Pulmonary artery endothelial cell (primary cell): ENCODE results near the gene NHERF1. TPM values are rescaled to one million over a fixed set of nuclear protein-coding genes. Genes with fewer than 3 reads are reported as not detected.

Experiments used
- DNase-seq: peaks from one replicate; pipeline ENCODE4 v3.0.0-alpha.2; 2011; ENCODE audit warnings: low read depth, low spot score
- total RNA-seq: library from RNA; depleted of rRNA; stranded (reverse); fragments of >200 nt; gene quantifications from 2 replicates; pipeline ENCODE4 v1.2.3, GENCODE V29; 2014

Gene NHERF1
- total RNA-seq: 10.0 and 12.0 TPM in 2 replicates

- DNase-seq: peak; percentile 45
Observed at GRCh38 chr17:74748529-74749278, at the start of gene NHERF1. TSS of gene NHERF1 (plus strand) at chr17:74748628. CDS start at chr17:74748847, 219 bp downstream.

GRCh38 chr17:74699236-74699635 lies 49.2 kb upstream of the NHERF1 start:
- DNase-seq: no peak

GRCh38 chr17:74702116-74702871 lies 46.1 kb upstream of the NHERF1 start:
- no peak for DNase-seq

- DNase-seq: no peak
Observed at GRCh38 chr17:74703311-74703710, 45.1 kb upstream of the NHERF1 start.

- no peak for DNase-seq
Observed at GRCh38 chr17:74704544-74704943, 43.9 kb upstream of the NHERF1 start.

GRCh38 chr17:74711058-74711824 lies 37.2 kb upstream of the NHERF1 start:
- DNase-seq: no peak

- DNase-seq: no peak
Observed at GRCh38 chr17:74712301-74712700, 36.1 kb upstream of the NHERF1 start.

- DNase-seq: no peak
Observed at GRCh38 chr17:74712756-74713155, 35.7 kb upstream of the NHERF1 start, which contains the start of gene CD300LF. TSS of gene CD300LF (minus strand) at chr17:74712923. CDS start at chr17:74712866, 57 bp downstream.

GRCh38 chr17:74713171-74713755 lies 35.2 kb upstream of the NHERF1 start:
- no peak for DNase-seq

- DNase-seq: no peak
Observed at GRCh38 chr17:74715144-74715543, 33.3 kb upstream of the NHERF1 start.

- no peak for DNase-seq
Observed at GRCh38 chr17:74720506-74720905, 27.9 kb upstream of the NHERF1 start.

- DNase-seq: no peak
Observed at GRCh38 chr17:74722782-74723181, 25.6 kb upstream of the NHERF1 start.

GRCh38 chr17:74723891-74724290 lies 24.5 kb upstream of the NHERF1 start:
- DNase-seq: no peak

- no peak for DNase-seq
Observed at GRCh38 chr17:74725111-74725510, 23.3 kb upstream of the NHERF1 start.

GRCh38 chr17:74728033-74728701 lies 20.3 kb upstream of the NHERF1 start:
- no peak for DNase-seq

- DNase-seq: no peak
Observed at GRCh38 chr17:74728702-74729075, 19.7 kb upstream of the NHERF1 start.

GRCh38 chr17:74729368-74729767 lies 19.1 kb upstream of the NHERF1 start:
- no peak for DNase-seq

- DNase-seq: no peak
Observed at GRCh38 chr17:74729866-74730265, 18.6 kb upstream of the NHERF1 start.

GRCh38 chr17:74730491-74731346 lies 17.7 kb upstream of the NHERF1 start:
- no peak for DNase-seq

GRCh38 chr17:74731347-74731605 lies 17.2 kb upstream of the NHERF1 start:
- no peak for DNase-seq
